ENCODE results near the gene ZRANB3.

ZRANB3 gene

GRCh38 chr2:135252805-135253458, 278.1 kb downstream of the ZRANB3 start:
- DNase-seq (ENCODE audit: low read depth in 2 of 2) = no peak

- no peak for DNase-seq (ENCODE audit: low read depth in 2 of 2)
Measured at GRCh38 chr2:135248611-135249010, 282.4 kb downstream of the ZRANB3 start.

GRCh38 chr2:135246711-135247270, 284.2 kb downstream of the ZRANB3 start:
- DNase-seq (ENCODE audit: low read depth in 2 of 2) = no peak

DNA sequence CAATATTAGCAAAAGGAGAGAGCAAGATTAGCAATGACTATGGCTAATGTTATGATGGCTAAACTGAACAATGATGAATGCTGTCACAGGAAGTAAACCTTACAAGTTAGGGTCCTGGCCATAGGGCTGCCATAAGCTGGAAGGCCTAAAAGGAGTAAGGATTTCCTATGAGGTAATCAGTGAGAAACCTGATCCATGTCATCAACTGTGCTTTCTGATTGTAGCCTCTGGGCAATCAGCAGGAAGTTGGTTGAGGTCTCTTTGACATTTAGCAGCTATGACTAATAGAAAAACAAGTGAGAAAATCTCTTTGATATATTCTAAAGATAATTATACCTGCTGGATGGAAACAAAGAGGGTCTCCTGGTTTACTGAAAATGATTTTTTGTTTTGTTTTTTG, 285.9 kb downstream of the ZRANB3 start:
- DNase-seq (ENCODE audit: low read depth in 2 of 2) = no peak

DNA sequence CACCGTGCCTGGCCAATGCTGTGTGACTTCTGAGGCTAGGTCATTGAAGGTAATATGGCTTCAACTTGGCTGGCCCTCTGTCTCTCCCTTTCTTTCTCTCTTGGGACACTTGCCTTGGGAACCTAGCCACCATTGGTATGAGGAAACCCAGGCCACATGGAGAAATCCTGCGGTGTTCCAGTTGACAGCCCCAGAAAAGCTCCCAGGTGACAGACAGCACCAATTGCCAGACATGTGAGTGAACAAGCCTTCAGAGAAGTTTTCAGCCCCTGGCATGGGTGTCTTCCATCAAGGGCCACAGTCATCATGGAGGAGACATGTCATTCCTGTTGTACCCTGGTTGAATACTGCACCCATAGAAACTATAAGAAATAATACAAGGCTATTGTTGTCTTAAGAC, 292.4 kb downstream of the ZRANB3 start:
- no peak for DNase-seq (ENCODE audit: low read depth in 2 of 2)

DNA sequence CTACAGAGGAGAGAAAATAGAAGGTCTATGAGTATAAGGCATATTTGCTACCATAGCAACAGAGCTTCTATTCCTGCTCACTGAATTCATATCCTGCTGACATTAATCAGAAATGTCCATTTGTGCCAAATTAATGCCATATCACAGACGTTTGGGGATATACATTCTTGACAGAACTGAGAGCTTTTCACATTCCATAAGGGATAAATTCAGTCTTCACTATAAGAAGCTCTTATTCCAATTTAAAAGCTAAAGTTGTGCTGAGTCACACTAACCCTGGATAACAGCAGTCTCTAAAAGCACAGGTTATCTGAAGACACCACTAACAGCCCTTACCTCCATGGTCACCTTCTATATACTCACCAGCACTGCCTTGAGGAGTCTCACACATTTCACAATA, 300.9 kb downstream of the ZRANB3 start:
- DNase-seq (ENCODE audit: low read depth in 2 of 2) = no peak

- DNase-seq (ENCODE audit: low read depth in 2 of 2) = no peak
Measured at GRCh38 chr2:135227386-135227785, 303.6 kb downstream of the ZRANB3 start.

DNA sequence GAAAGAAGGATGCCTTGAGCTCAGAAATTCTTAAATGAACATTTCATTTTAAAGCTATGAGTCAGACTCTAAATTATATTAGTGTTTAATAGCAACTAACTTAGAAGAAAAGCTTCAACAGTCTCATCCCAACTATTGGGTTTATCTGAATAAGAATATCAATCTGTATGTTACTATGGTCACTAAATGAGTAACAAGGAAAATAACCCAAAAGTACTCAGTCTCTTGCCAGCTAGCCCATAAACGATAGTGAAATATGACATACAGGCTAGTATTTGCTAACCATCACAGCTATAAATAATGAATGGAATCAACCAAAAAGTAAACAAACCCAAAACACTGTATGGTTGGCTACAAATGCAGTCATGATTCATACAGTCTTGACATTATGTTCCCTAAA, 304.1 kb downstream of the ZRANB3 start:
- no peak for DNase-seq (ENCODE audit: low read depth in 2 of 2)

DNA sequence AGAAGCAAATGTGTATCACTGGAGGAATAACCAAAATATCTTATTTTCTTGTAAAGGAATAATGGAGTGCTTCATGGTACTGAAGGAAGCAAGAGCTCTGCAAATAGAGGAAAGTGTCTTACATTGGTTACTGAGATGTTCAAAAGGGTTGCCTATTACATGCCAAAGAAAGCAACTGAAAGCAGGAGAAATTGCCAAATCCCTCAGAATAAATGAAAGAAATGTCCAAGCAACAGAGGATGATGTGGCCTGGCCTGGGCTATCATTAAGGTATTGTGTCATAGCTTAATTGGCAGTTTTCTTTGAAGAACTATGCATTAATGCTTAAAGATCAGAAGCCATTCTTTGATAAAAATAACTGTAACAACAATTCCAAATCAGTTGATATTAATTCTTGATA, 305.2 kb downstream of the ZRANB3 start:
- DNase-seq (ENCODE audit: low read depth in 2 of 2) = no peak

GRCh38 chr2:135219226-135219625, 311.8 kb downstream of the ZRANB3 start:
- no peak for DNase-seq (ENCODE audit: low read depth in 2 of 2)

DNA sequence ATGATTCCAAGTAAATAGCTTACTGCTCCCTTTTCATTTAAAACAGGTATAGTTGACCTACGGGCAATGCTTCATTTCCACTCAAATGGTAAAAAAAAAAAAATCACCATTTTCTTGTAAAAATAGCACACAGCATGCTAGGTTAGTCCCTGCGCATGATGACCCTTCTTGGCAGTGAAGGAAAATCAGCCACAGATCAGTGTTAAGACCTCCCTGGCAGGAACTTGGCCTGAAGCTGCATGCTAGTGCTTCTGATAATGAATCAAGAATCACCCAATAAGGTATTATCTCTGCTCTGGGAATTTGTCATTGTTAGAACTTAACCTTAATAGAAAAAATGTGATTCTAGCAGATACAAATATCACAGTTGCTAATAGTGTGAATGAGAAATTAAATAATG, 312.6 kb downstream of the ZRANB3 start:
- DNase-seq (ENCODE audit: low read depth in 2 of 2) = no peak

DNA sequence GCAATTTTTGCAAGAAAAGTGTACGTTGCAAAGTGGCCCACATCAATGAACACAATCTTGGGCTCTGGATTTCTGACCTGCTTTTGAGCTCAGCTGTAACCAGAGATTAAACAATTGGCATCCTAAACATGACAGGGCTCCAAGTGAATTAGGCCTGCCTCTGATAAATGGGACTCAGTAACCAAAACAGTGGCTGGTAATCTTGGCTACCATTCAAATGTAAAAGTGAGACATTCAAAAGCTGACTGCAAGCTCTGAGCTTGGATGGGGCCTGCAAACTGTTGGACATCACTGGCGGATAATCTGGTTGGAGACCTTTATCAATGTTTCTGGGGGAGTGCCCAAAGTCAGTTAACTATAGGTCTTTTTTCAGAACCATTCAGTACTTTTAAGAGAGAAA, 318.3 kb downstream of the ZRANB3 start:
- no peak for DNase-seq (ENCODE audit: low read depth in 2 of 2)

GRCh38 chr2:135208016-135208415, 323.0 kb downstream of the ZRANB3 start:
- no peak for DNase-seq (ENCODE audit: low read depth in 2 of 2)

DNA sequence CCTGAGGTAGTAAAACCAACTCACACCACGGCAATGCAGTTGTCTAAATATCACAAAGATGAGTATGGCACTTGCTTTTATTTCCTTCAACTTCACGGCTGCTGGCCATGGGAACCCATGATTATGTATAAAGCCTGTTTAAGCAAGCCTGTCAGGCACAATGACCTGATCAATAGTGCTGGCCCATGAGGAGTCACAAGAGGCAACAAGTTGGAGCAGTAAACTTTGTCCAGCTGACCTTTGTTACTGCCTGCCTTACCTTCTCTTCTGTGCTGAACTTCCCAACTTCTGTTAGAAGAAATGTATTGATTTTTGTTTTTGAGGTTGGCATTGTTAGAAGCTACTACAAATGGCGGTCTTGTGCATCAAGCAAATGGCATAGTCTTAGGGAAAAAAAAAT, 327.1 kb downstream of the ZRANB3 start:
- no peak for DNase-seq (ENCODE audit: low read depth in 2 of 2)

DNA sequence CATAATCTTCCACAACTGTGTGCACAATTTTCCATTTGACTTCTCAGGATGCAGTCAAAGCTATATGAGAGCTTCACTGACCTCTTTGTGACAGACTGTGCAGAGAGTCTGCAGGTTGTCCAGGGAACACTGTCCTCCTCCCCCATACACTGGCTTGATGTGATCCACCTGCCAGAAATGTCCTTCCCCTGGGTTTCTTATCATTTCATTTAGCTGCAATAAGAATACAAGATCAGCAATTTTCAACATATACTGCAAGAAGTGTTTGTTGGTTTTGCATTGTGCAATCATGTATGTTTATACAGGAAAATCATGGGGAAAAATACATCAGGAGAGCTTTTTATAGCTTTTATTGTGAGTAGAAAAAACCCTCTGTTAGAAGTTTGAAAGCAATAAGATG, 328.3 kb downstream of the ZRANB3 start:
- no peak for DNase-seq (ENCODE audit: low read depth in 2 of 2)

DNA sequence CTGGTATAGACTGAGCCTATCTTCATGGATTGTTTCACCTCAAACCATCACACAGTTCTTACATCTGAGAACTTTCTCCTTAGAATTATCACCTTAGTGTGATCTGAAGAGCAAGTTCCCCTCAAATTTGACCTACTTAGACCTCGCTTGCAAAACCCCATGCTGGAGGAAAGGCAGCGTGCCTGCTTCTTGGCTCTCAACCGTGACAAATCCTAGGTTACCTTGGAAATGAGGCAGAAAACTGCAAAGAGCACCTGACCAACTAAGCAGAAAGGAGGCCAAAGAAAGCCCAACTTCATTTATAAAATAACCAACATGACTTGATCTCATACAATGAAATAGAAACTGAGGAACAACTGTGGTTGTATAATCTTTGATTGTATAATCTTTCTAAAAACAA, 332.5 kb downstream of the ZRANB3 start:
- no peak for DNase-seq (ENCODE audit: low read depth in 2 of 2)

DNA sequence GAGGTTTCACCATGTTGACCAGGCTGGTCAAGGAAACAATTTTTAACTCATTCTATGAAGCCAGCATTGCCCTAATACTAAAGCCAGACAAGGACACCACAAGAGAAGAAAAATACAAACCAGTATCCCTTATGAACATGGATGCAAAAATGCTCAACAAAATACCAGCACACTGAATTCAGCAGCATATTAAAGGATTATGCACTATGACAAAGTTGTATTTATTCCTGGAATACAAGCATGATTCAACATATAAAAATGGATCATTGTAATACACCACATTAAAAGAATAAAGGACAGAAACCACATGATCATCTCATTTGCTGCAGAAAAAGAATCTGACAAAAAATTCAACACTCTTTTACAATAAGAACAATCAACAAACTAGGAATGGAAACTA, 340.2 kb downstream of the ZRANB3 start:
- DNase-seq (ENCODE audit: low read depth in 2 of 2) = no peak

- no peak for DNase-seq (ENCODE audit: low read depth in 2 of 2)
Measured at GRCh38 chr2:135189148-135189547, 341.9 kb downstream of the ZRANB3 start.

- no peak for DNase-seq (ENCODE audit: low read depth in 2 of 2)
Measured at GRCh38 chr2:135187270-135187669, 343.7 kb downstream of the ZRANB3 start.

GRCh38 chr2:135186054-135186453, 345.0 kb downstream of the ZRANB3 start:
- no peak for DNase-seq (ENCODE audit: low read depth in 2 of 2)

- no peak for DNase-seq (ENCODE audit: low read depth in 2 of 2)
Measured at GRCh38 chr2:135183822-135184221, 347.2 kb downstream of the ZRANB3 start.

GRCh38 chr2:135182601-135183000, 348.4 kb downstream of the ZRANB3 start:
- DNase-seq (ENCODE audit: low read depth in 2 of 2) = no peak

DNA sequence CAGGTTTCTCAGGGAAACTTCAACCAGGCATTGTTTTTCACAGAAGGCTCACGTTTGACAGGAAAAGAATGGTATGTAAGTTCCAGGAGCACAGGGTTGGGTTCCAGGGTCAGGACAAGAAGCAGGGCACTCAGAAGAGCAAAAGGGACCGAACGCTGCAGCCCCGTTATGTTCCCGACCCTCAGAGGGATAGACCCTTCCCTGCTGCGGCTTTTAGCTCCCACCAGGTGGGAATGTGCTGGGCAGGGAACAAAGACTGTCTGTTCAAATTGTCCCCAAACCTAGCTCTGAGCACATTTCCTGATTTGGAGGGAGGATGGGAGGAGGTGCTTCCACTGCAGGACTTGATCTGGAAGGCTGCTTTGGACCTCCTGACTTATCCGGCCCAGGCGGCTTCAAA, 348.8 kb downstream of the ZRANB3 start:
- no peak for DNase-seq (ENCODE audit: low read depth in 2 of 2)

- no peak for DNase-seq (ENCODE audit: low read depth in 2 of 2)
Measured at GRCh38 chr2:135179689-135180088, 351.3 kb downstream of the ZRANB3 start.

Measured in stimulated activated CD4-positive, alpha-beta T cell treated with anti-CD3 and anti-CD28 coated beads, Interleukin-15, amount 100 ng/mL, for 48 hours (primary cell).